Caco-2 (cell line): ENCODE measurements around the gene TMEM215. TPM values are rescaled to one million over a fixed set of nuclear protein-coding genes. Genes with fewer than 3 reads are reported as not detected.

Source experiments
- BruUV-seq: library from RNA; stranded (reverse); fragments of 400-500 nt; replicated peaks from 2 replicates; lab custom pipeline; 2021; lab: Mats Ljungman, UMichigan
- CTCF ChIA-PET: fragments of 300-600 bp; sonication (Branson Sonifier 250); formaldehyde crosslinking; loops from one replicate; lab custom pipeline; 2022; ENCODE audit warnings: antibody characterized with exemption; lab: Charles Lee
- POLR2A ChIA-PET: fragments of 300-600 bp; sonication (Branson Sonifier 250); formaldehyde crosslinking; loops from one replicate; lab custom pipeline; 2022; ENCODE audit warnings: antibody characterized with exemption; lab: Charles Lee
- DNase-seq, 2 experiments: peaks; one replicate each; pipeline versions ENCODE4 v3.0.0 to v3.0.0-alpha.2; 2020 to 2022
- H3K27me3 ChIP-seq: replicated peaks from 2 replicates; pipeline ENCODE4 v1.6.0; 2011; ENCODE audit warnings: low read length; ENCODE audit not compliant: control insufficient read depth, insufficient read depth
- H3K36me3 ChIP-seq: 2 replicates; pipeline ENCODE4 v1.5.1; 2011; ENCODE audit warnings: low read length; ENCODE audit not compliant: control insufficient read depth, insufficient read depth
- H3K4me1 ChIP-seq: fragments of 250-450 bp; sonication (Bioruptor Pico); 2 replicates; pipeline ENCODE4 v1.5.1; 2020; ENCODE audit warnings: mild to moderate bottlenecking
- H3K4me3 ChIP-seq: 2 replicates; pipeline ENCODE4 v1.5.1; 2011; ENCODE audit warnings: low read depth, mild to moderate bottlenecking, control low read depth, low read length
- H3K9me3 ChIP-seq: fragments of 250-450 bp; sonication (Bioruptor Pico); 2 replicates; pipeline ENCODE4 v1.5.1; 2020; ENCODE audit warnings: mild to moderate bottlenecking, moderate library complexity
- H3K27ac Mint-ChIP-seq: one replicate; pipeline ENCODE4 v1.8.0; 2022; ENCODE audit warnings: mixed read lengths; ENCODE audit not compliant: unreplicated experiment
- H3K27me3 Mint-ChIP-seq: one replicate; pipeline ENCODE4 v1.8.0; 2022; ENCODE audit warnings: mixed read lengths; ENCODE audit not compliant: insufficient read depth, unreplicated experiment
- H3K36me3 Mint-ChIP-seq: one replicate; pipeline ENCODE4 v1.8.0; 2022; ENCODE audit warnings: mild to moderate bottlenecking, mixed read lengths; ENCODE audit not compliant: insufficient read depth, unreplicated experiment
- H3K4me1 Mint-ChIP-seq: one replicate; pipeline ENCODE4 v1.8.0; 2022; ENCODE audit warnings: low read depth, mixed read lengths; ENCODE audit not compliant: unreplicated experiment
- H3K4me3 Mint-ChIP-seq: one replicate; pipeline ENCODE4 v1.8.0; 2022; ENCODE audit warnings: mild to moderate bottlenecking, moderate library complexity, mixed read lengths; ENCODE audit not compliant: unreplicated experiment
- H3K9me3 Mint-ChIP-seq: one replicate; pipeline ENCODE4 v1.8.0; 2022; ENCODE audit warnings: mixed read lengths; ENCODE audit not compliant: unreplicated experiment
- intact Hi-C: fragments of 100-400 bp; cut with micrococcal nuclease; formaldehyde crosslinking; loops from one replicate; pipeline ENCODE4 v1.10.0; 2022; ENCODE audit not compliant: unreplicated experiment
- total RNA-seq: library from RNA; stranded (reverse); gene quantifications from 2 replicates; pipeline ENCODE4 v1.2.3, GENCODE V29; 2022
- TF ChIP-seq, protein P1 (sequence below), 2 experiments: fragments of 200-600 bp in 1 of 2; IDR thresholded peaks; 1 replicate in 1 of 2; 2 replicates in 1 of 2; pipeline versions ENCODE4 v1.5.1 to v1.8.0; 2011 to 2022; ENCODE audit warnings: antibody characterized with exemption in 1 of 2, control low read depth in 1 of 2, inconsistent platforms in 1 of 2, low read depth in 1 of 2, low read length in 1 of 2, mild to moderate bottlenecking in 1 of 2, moderate library complexity in 1 of 2; ENCODE audit not compliant: insufficient read depth in 1 of 2, severe bottlenecking in 1 of 2, unreplicated experiment in 1 of 2

The TMEM215 gene
- total RNA-seq, 1 experiment from 2014 or later: not detected

DNA sequence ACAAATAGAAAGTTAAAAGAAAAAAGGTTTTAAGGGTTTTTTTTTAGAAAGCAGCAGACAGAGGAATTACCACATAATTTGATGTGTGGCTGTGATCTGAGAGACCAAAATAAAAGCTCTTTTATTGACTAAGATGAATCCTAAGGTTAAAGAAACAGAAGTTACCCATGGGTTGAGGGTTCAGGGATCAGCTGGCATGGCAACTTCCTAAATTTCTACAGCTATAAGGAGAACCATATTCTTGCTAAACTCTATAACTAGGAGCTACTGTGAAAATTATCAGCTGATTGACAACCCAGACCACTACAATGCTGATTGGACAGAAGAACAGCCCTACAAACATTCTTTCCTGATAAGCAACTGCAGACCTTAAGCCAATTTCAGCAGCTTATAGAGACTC, 40.2 kb downstream of the TMEM215 start:
- TF ChIP-seq, protein P1, sequence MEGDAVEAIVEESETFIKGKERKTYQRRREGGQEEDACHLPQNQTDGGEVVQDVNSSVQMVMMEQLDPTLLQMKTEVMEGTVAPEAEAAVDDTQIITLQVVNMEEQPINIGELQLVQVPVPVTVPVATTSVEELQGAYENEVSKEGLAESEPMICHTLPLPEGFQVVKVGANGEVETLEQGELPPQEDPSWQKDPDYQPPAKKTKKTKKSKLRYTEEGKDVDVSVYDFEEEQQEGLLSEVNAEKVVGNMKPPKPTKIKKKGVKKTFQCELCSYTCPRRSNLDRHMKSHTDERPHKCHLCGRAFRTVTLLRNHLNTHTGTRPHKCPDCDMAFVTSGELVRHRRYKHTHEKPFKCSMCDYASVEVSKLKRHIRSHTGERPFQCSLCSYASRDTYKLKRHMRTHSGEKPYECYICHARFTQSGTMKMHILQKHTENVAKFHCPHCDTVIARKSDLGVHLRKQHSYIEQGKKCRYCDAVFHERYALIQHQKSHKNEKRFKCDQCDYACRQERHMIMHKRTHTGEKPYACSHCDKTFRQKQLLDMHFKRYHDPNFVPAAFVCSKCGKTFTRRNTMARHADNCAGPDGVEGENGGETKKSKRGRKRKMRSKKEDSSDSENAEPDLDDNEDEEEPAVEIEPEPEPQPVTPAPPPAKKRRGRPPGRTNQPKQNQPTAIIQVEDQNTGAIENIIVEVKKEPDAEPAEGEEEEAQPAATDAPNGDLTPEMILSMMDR (IDR thresholded peaks at IDR 0.05; ENCODE audit: insufficient read depth in 1 of 2, low read depth in 1 of 2, low read length in 1 of 2, severe bottlenecking in 1 of 2, unreplicated experiment in 1 of 2): no peak
- Histone ChIP-seq H3K36me3 (no peaks in the 10 kb centered on the region), H3K4me1 (no peaks in the 10 kb centered on the region), H3K27me3 (no peaks in the 10 kb centered on the region; the same call in 1 of the 2 replicates), H3K4me3 (no peak overlapping the region), H3K9me3 (no peaks in the 10 kb centered on the region)
- CTCF ChIA-PET: no interaction called here
- Mint-ChIP-seq H3K36me3 (no peaks in the 10 kb centered on the region), H3K4me3 (no peak overlapping the region), H3K27me3 (peaks cover 26% of the 10 kb centered on the region), H3K4me1 (no peaks in the 10 kb centered on the region), H3K9me3 (no peaks in the 10 kb centered on the region), H3K27ac (no peak overlapping the region)
- intact Hi-C loops: loop anchor here (5.0 kb wide), 1 partner anchor 44 kb away; no protein-coding TSS in a partner anchor
- BruUV-seq: no TSS peak
- no peak for DNase-seq
- POLR2A ChIA-PET: no interaction called here

DNA sequence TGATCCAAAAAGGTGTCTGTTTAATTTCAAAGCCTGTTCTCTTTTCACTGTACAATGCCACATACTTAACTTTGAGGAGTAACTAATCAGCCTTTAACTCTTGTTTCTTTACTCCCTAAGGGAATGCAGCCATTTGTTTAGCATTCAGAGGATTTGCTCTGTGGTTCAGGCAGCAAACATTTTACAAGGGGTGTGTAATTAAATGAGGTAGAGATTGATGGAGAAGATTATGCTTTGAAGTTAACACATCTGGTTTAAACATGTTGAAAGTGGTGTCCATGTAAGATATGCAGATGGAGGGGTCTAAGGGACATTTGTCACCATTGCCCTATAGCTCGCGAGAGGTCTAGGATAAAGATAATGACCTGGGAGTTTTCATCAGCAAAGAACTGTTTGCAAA, 41.9 kb downstream of the TMEM215 start:
- DNase-seq: no peak
- TF ChIP-seq, protein P1 (IDR thresholded peaks at IDR 0.05; ENCODE audit: insufficient read depth in 1 of 2, low read depth in 1 of 2, low read length in 1 of 2, severe bottlenecking in 1 of 2, unreplicated experiment in 1 of 2): no peak
- no peaks in the 10 kb centered on the region for H3K36me3 ChIP-seq
- no peaks in the 10 kb centered on the region for H3K4me1 ChIP-seq
- no peaks in the 10 kb centered on the region for H3K36me3 Mint-ChIP-seq
- intact Hi-C loops: no loop called here
- ChIA-PET CTCF (no interaction called here), POLR2A (no interaction called here)
- peaks cover 29% of the 10 kb centered on the region for H3K27me3 Mint-ChIP-seq
- BruUV-seq: no TSS peak
- no peak overlapping the region for H3K27ac Mint-ChIP-seq
- no peak overlapping the region for H3K4me3 Mint-ChIP-seq
- no peaks in the 10 kb centered on the region for H3K9me3 ChIP-seq
- H3K4me3 ChIP-seq: no peak overlapping the region
- no peaks in the 10 kb centered on the region for H3K9me3 Mint-ChIP-seq
- H3K4me1 Mint-ChIP-seq: no peaks in the 10 kb centered on the region
- no peaks in the 10 kb centered on the region; the same call in 1 of the 2 replicates for H3K27me3 ChIP-seq

DNA sequence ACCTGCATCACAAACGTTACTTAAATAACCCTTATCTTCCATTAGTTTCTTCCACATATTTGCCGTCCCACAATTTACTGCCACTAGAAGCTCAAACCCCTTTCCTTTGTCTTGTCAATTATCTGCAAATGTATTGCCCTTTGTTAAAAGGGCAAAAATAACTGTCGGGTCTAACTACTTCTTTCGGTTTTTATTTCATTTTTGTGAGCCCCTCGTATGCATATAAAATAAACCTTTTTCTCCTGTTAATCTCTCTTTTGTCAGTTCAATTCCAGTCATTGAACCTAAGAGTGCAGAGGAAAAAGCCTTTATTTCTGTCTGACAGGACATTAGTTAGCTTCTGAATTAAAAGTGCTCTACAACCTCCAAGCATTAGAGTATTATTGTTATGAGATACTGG, 45.5 kb downstream of the TMEM215 start:
- DNase-seq: no peak
- BruUV-seq: no TSS peak
- intact Hi-C loops: no loop called here
- Histone ChIP-seq H3K36me3 (no peaks in the 10 kb centered on the region), H3K4me3 (no peak overlapping the region), H3K4me1 (no peaks in the 10 kb centered on the region), H3K27me3 (no peaks in the 10 kb centered on the region; the same call in 1 of the 2 replicates), H3K9me3 (no peaks in the 10 kb centered on the region)
- ChIA-PET POLR2A (no interaction called here), CTCF (no interaction called here)
- Mint-ChIP-seq H3K36me3 (no peaks in the 10 kb centered on the region), H3K4me1 (no peaks in the 10 kb centered on the region), H3K9me3 (no peaks in the 10 kb centered on the region), H3K4me3 (no peak overlapping the region), H3K27ac (no peak overlapping the region), H3K27me3 (peaks cover 35% of the 10 kb centered on the region)
- TF ChIP-seq, protein P1 (IDR thresholded peaks at IDR 0.05; ENCODE audit: insufficient read depth in 1 of 2, low read depth in 1 of 2, low read length in 1 of 2, severe bottlenecking in 1 of 2, unreplicated experiment in 1 of 2): no peak
